ENCODE measurements around the gene CRK.

Gene CRK

GRCh38 chr17:1467258-1467657, 11.2 kb upstream of the CRK start:
- in situ Hi-C loops (cut with MboI; ENCODE audit: low pct_unique_long_range_greater_than_20kb, low sequenced_read_pairs, unreplicated experiment) = no loop called here
- no peak for TF ChIP-seq CTCF (IDR thresholded peaks at IDR 0.05; ENCODE audit: extremely low read depth, insufficient read depth, missing control alignments)
- no peak for DNase-seq (ENCODE audit: low spot score)

- in situ Hi-C loops (cut with MboI; ENCODE audit: low pct_unique_long_range_greater_than_20kb, low sequenced_read_pairs, unreplicated experiment) = no loop called here
- DNase-seq (ENCODE audit: low spot score) = no peak
- no peak for TF ChIP-seq CTCF (IDR thresholded peaks at IDR 0.05; ENCODE audit: extremely low read depth, insufficient read depth, missing control alignments)
Observed at GRCh38 chr17:1464186-1464585, 8.2 kb upstream of the CRK start.

- DNase-seq (ENCODE audit: low spot score) = no peak
- in situ Hi-C loops (cut with MboI; ENCODE audit: low pct_unique_long_range_greater_than_20kb, low sequenced_read_pairs, unreplicated experiment) = no loop called here
- TF ChIP-seq CTCF (IDR thresholded peaks at IDR 0.05; ENCODE audit: extremely low read depth, insufficient read depth, missing control alignments) = no peak
Observed at GRCh38 chr17:1462164-1463112, 6.4 kb upstream of the CRK start.

GRCh38 chr17:1461198-1461944, 5.3 kb upstream of the CRK start:
- TF ChIP-seq CTCF (IDR thresholded peaks at IDR 0.05; ENCODE audit: extremely low read depth, insufficient read depth, missing control alignments) = no peak
- DNase-seq (ENCODE audit: low spot score) = no peak
- in situ Hi-C loops (cut with MboI; ENCODE audit: low pct_unique_long_range_greater_than_20kb, low sequenced_read_pairs, unreplicated experiment) = no loop called here

GRCh38 chr17:1460233-1460632, 4.2 kb upstream of the CRK start:
- TF ChIP-seq CTCF (IDR thresholded peaks at IDR 0.05; ENCODE audit: extremely low read depth, insufficient read depth, missing control alignments) = no peak
- in situ Hi-C loops (cut with MboI; ENCODE audit: low pct_unique_long_range_greater_than_20kb, low sequenced_read_pairs, unreplicated experiment) = no loop called here
- no peak for DNase-seq (ENCODE audit: low spot score)

- DNase-seq (ENCODE audit: low spot score) = peak; percentile 60
- peak; percentile 36 for TF ChIP-seq CTCF (IDR thresholded peaks at IDR 0.05; ENCODE audit: extremely low read depth, insufficient read depth, missing control alignments)
- in situ Hi-C loops (cut with MboI; ENCODE audit: low pct_unique_long_range_greater_than_20kb, low sequenced_read_pairs, unreplicated experiment) = no loop called here
Observed at GRCh38 chr17:1455291-1455796, 688 bp downstream of the CRK start.
